HCT116 (cell line): ENCODE data around the gene U2AF2.
A peak's percentile ranks its signal among the peaks of the same experiment; 100 is the strongest.

Source experiments
- EZH2 ChIP-seq: fragments of 200-600 bp; sonication (generic); IDR thresholded peaks from 2 replicates; pipeline ENCODE4 v1.6.1; 2017; ENCODE audit warnings: antibody characterized with exemption, mixed run types
- EZH2phosphoT487 ChIP-seq: fragments of 200-600 bp; IDR thresholded peaks from 2 replicates; pipeline ENCODE4 v1.6.1; 2018; ENCODE audit warnings: antibody characterized with exemption, borderline replicate concordance
- POLR2A ChIP-seq: IDR thresholded peaks from 2 replicates; pipeline ENCODE4 v1.7.0; 2011; ENCODE audit warnings: borderline replicate concordance; ENCODE audit not compliant: insufficient read depth, insufficient read length; ENCODE audit errors: extremely low read depth
- RAD21 ChIP-seq: IDR thresholded peaks from 2 replicates; pipeline ENCODE4 v1.6.1; 2012; ENCODE audit warnings: low read depth, mild to moderate bottlenecking
- SIN3A ChIP-seq: IDR thresholded peaks from 2 replicates; pipeline ENCODE4 v1.6.1; 2012; ENCODE audit warnings: low read depth
- ZFX ChIP-seq: fragments of 450-650 bp; IDR thresholded peaks from 2 replicates; pipeline ENCODE4 v1.6.1; 2017
- TF ChIP-seq, protein P1 (sequence below), 3 experiments: fragments of 200-600 bp in 1 of 3; sonication (generic) in 1 of 3; IDR thresholded peaks in 2 of 3; conservative IDR thresholded peaks in 1 of 3; 2 replicates each; pipeline ENCODE4 v1.5.1; 2012 to 2017; ENCODE audit warnings: low read depth in 2 of 3, low read length in 2 of 3, antibody characterized with exemption in 1 of 3, borderline replicate concordance in 1 of 3, control low read depth in 1 of 3, mild to moderate bottlenecking in 1 of 3, mixed read lengths in 1 of 3, mixed run types in 1 of 3, moderate library complexity in 1 of 3; ENCODE audit not compliant: insufficient read depth in 1 of 3
- TF ChIP-seq, protein P2 (sequence below): IDR thresholded peaks from 2 replicates; pipeline ENCODE4 v1.6.1; 2012

DNA sequence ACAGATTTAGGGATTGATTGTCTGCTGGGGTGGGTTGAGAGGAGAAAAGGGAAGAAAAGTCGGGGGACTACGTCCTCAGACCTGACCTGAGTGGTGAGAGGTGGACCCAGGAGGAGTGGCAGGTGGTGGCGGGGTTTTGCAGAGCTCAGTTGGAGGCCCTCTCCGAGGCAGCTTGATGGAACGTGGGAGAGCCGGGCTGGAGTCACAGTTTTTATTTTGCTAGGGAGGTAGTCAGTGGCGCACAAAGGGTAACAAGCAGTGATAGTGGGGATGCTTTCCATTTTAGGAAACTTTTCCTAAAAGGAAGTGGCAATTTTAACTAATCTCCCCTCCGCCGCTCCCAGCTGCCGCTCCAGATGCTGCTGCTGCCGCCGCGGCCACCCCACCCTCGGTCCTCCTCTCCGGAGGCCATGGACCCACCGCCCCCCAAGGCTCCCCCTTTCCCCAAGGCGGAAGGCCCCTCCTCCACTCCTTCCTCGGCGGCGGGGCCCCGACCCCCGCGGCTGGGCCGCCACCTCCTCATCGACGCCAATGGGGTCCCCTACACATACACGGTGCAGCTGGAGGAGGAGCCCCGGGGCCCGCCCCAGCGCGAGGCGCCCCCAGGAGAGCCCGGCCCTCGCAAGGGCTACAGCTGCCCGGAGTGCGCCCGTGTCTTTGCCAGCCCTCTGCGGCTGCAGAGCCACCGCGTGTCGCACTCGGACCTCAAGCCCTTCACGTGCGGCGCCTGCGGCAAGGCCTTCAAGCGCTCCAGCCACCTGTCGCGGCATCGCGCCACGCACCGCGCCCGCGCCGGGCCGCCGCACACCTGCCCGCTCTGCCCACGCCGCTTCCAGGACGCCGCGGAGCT is 12.5 kb upstream of the U2AF2 start:
- TF ChIP-seq, protein P1, sequence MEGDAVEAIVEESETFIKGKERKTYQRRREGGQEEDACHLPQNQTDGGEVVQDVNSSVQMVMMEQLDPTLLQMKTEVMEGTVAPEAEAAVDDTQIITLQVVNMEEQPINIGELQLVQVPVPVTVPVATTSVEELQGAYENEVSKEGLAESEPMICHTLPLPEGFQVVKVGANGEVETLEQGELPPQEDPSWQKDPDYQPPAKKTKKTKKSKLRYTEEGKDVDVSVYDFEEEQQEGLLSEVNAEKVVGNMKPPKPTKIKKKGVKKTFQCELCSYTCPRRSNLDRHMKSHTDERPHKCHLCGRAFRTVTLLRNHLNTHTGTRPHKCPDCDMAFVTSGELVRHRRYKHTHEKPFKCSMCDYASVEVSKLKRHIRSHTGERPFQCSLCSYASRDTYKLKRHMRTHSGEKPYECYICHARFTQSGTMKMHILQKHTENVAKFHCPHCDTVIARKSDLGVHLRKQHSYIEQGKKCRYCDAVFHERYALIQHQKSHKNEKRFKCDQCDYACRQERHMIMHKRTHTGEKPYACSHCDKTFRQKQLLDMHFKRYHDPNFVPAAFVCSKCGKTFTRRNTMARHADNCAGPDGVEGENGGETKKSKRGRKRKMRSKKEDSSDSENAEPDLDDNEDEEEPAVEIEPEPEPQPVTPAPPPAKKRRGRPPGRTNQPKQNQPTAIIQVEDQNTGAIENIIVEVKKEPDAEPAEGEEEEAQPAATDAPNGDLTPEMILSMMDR (IDR thresholded peaks at IDR 0.05 in 2 of 3, conservative IDR thresholded peaks at IDR 0.05 in 1 of 3; ENCODE audit: borderline replicate concordance in 1 of 3, insufficient read depth in 1 of 3, low read depth in 2 of 3, low read length in 2 of 3): no peak
- TF ChIP-seq RAD21: no peak
- TF ChIP-seq SIN3A: 0 out of 2 replicates have a peak, but pooled peaks have one; percentile 56
- TF ChIP-seq POLR2A: no peak
- peak; percentile 82 for TF ChIP-seq ZFX
- TF ChIP-seq EZH2phosphoT487: no peak
- TF ChIP-seq, protein P2, sequence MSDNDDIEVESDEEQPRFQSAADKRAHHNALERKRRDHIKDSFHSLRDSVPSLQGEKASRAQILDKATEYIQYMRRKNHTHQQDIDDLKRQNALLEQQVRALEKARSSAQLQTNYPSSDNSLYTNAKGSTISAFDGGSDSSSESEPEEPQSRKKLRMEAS: peak; percentile 75
- no peak for TF ChIP-seq EZH2
